Activated T-helper 9 cell treated with anti-CD3 and anti-CD28 coated beads, Interleukin-2, amount 50 U/mL, for 16 hours (primary cell): ENCODE measurements around the gene PHOSPHO1.
"Not testable (repeated sequence)": the region's sequence is repeated elsewhere in the genome, so short reads cannot be mapped to it uniquely, and the experiment has no call there.

Experiments used
- DNase-seq: peaks from one replicate; pipeline ENCODE4 v3.0.0-alpha.2; 2020; ENCODE audit warnings: low read depth

The PHOSPHO1 gene

GRCh38 chr17:49193513-49194296, 36.9 kb downstream of the PHOSPHO1 start:
- DNase-seq: no peak

DNA sequence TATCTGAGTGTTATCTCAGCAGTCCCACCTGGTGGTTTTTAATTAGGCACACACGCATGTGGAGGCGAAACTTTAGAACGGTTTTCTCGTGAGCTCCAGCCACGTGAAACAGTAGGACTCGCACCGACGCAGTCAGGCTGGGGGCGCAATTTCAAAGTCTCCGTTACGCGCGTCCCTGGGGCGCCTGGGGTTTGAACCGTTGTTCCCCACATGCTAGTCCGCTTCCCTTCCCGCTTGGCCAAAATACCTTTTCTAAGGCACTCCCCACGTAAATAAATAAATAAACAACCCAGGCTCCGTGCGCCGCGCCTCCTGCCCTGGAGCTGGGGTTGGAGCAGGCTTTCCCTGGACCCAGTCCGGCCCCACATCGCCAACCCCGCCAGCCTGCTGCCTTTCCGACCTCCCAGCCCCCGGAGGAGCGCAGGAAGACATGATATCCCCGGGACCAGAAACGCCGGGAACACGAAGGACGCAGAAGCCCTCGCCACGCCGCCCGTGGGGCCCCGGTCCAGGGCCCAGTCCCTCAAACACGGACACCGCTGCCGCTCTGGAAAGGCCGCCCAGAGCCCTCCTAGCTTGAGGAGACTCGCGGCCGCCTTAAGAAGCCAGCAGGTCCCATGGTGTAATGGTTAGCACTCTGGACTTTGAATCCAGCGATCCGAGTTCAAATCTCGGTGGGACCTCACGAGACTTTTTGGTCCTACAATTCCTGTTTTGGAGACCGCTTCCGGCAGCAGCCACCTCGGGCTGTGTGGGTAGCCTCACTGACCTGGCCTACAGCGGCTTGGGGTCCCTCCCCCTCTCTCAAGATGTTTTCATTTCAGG, 38.5 kb downstream of the PHOSPHO1 start:
- peak; percentile 88 for DNase-seq

- DNase-seq: no peak
These were observed 39.1 kb downstream of the PHOSPHO1 start for GRCh38 chr17:49191409-49191916.

DNA sequence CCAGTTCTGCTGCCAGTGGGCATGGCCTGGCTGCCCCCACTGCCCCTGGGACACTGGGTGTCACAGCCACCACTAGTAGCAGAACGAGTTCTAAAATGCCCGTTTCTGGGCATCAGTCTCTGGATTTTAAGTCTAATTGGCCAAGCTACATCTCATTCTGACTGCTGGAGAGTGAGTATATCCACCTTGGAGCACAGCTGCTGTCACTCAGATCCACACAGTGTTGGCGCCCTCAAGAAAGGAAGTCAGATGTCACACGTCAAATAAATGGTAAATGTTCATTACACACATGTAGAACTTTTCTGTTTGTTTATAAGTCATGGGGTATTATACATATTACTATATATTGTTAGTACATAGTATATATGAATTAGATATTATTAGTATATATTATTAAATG, 39.7 kb downstream of the PHOSPHO1 start:
- DNase-seq: no peak

DNA sequence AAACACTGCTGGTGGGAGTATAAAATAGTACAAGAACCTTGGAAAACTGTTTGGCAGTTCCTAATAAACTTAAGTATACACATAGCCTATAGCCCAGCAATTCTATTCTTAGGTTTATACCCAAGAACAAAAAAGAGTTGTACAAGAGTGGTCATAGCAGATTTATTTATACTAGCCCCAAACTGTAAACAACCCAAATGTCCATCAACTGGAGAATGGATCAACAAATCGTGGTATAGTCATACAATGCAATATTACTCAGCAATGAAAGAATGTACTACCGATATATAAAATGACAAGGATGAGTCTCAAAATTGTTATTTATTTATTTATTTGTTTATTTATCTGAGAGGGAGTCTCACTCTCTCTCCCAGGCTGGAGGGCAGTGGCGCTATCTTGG, 43.3 kb downstream of the PHOSPHO1 start:
- DNase-seq: no peak

GRCh38 chr17:49185381-49185780, 45.2 kb downstream of the PHOSPHO1 start:
- DNase-seq: not testable (repeated sequence)

DNA sequence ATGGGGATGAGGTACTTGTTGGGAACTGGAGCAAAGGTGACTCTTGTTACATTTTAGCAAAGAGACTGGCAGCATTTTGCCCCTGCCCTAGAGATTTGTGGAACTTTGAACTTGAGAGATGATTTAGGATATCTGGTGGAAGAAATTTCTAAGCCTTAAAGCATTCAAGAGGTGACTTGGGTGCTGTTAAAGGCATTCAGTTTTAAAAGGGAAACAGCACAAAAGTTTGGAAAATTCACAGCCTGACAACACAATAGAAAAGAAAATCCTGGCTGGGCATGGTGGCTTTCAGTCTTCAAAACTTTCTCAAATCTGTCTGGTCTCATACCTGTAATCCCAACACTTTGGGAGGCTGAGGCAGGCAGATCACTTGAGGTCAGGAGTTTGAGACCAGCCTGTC, 46.1 kb downstream of the PHOSPHO1 start:
- not testable (repeated sequence) for DNase-seq

DNA sequence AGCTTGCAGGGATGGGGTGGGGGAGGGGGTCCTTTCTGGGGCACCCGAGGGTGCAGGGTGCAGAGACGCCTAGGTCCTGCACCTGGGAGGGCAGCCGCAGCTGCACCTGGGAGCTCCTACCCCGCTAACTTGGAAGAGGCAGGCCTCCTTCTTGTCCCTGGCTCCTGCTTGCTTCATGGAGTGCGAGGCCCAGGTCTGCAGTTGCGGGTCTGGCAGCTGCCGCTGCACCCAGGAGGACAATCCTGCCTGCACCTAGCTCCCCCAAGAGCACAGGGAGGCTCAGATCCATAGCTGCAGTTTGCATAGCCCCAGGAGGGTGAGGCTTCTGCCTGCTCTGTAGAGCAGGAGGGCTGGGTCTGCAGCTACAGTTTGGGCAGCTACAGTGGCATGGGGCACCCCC, 46.8 kb downstream of the PHOSPHO1 start:
- no peak for DNase-seq

GRCh38 chr17:49183341-49183740, 47.2 kb downstream of the PHOSPHO1 start:
- no peak for DNase-seq

- no peak for DNase-seq
These were observed 49.5 kb downstream of the PHOSPHO1 start for GRCh38 chr17:49180998-49181635.

GRCh38 chr17:49180303-49180702, 50.3 kb downstream of the PHOSPHO1 start:
- DNase-seq: peak; percentile 42

DNA sequence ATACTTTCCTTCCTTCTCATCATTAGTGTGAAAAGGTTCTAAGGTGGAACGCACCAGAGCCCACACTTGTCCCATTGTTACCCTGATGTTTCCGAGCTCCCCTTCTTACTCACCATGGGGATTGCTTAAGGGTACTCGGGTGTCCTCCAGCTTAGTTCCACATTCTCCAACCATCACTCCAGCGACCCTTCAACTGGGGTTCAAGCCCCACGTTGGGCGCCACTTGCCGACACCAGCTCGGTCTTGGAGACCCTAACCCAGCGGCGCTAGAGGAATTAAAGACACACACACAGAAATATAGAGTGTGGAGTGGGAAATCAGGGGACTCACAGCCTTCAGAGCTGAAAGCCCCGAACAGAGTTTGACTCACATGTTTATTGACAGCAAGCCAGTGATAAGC, 54.6 kb downstream of the PHOSPHO1 start:
- DNase-seq: not testable (repeated sequence)
